CD4-positive, alpha-beta T cell (primary cell): ENCODE measurements around the gene SCAMP5. TPM values are rescaled to one million over a fixed set of nuclear protein-coding genes. Genes with fewer than 3 reads are reported as not detected.

Source experiments
- ATAC-seq: fragments of 200-7000 bp; cut with Tn5 transposase; one replicate; pipeline ENCODE4 v1.10.0; 2022; ENCODE audit warnings: mild to moderate bottlenecking; ENCODE audit not compliant: poor library complexity
- CTCF ChIA-PET: fragments of 350-600 bp; sonication (Branson Sonifier 250); formaldehyde crosslinking; loops from one replicate; lab custom pipeline; 2021; ENCODE audit warnings: antibody characterized with exemption, inconsistent platforms; lab: Charles Lee
- POLR2A ChIA-PET: fragments of 350-600 bp; sonication (Branson Sonifier 250); formaldehyde crosslinking; loops from one replicate; lab custom pipeline; 2021; ENCODE audit warnings: antibody characterized with exemption, inconsistent platforms; lab: Charles Lee
- DNase-seq, 14 experiments: peaks; one replicate each; pipeline ENCODE4 v3.0.0-alpha.2; 2013 to 2020; ENCODE audit warnings: mixed read lengths in 2 of 14
- H3K27ac ChIP-seq, 2 donors: one replicate each; pipeline versions ENCODE4 v1.5.1 to v1.7.0; 2013; ENCODE audit warnings: low read length in 2 of 2, low read depth in 1 of 2, mild to moderate bottlenecking in 1 of 2
- H3K27me3 ChIP-seq, 2 experiments: 1 replicate in 1 of 2; 2 replicates in 1 of 2; pipeline versions ENCODE4 v1.6.1 to v1.7.0; 2013; ENCODE audit warnings: low read length in 2 of 2, control low read depth in 1 of 2, mild to moderate bottlenecking in 1 of 2, moderate library complexity in 1 of 2; ENCODE audit not compliant: insufficient read depth in 2 of 2, control insufficient read depth in 1 of 2
- H3K36me3 ChIP-seq: one replicate; pipeline ENCODE4 v1.6.1; 2013; ENCODE audit warnings: low read length, control low read depth; ENCODE audit not compliant: insufficient read depth
- H3K4me1 ChIP-seq: one replicate; pipeline ENCODE4 v1.6.1; 2013; ENCODE audit warnings: low read length, control low read depth; ENCODE audit not compliant: insufficient read depth
- H3K4me3 ChIP-seq: one replicate; pipeline ENCODE4 v1.5.1; 2013; ENCODE audit warnings: mild to moderate bottlenecking, low read length, moderate library complexity
- H3K9me3 ChIP-seq, 2 experiments: 1 replicate in 1 of 2; 2 replicates in 1 of 2; pipeline versions ENCODE4 v1.6.1 to v1.7.0; 2013; ENCODE audit warnings: low read length in 2 of 2, mild to moderate bottlenecking in 2 of 2, control low read depth in 1 of 2, moderate library complexity in 1 of 2; ENCODE audit not compliant: control insufficient read depth in 1 of 2, insufficient read depth in 1 of 2
- H3K27ac Mint-ChIP-seq: one replicate; pipeline ENCODE4 v1.8.0; 2020; ENCODE audit warnings: mixed read lengths
- H3K27me3 Mint-ChIP-seq: one replicate; pipeline ENCODE4 v1.8.0; 2021; ENCODE audit warnings: mixed read lengths
- H3K36me3 Mint-ChIP-seq: one replicate; pipeline ENCODE4 v1.8.0; 2021; ENCODE audit warnings: low read depth, mixed read lengths
- H3K4me1 Mint-ChIP-seq: one replicate; pipeline ENCODE4 v1.8.0; 2021; ENCODE audit warnings: low read depth, mixed read lengths
- H3K4me3 Mint-ChIP-seq: one replicate; pipeline ENCODE4 v1.8.0; 2020; ENCODE audit warnings: mild to moderate bottlenecking, mixed read lengths
- H3K9me3 Mint-ChIP-seq: one replicate; pipeline ENCODE4 v1.8.0; 2020; ENCODE audit warnings: mixed read lengths
- intact Hi-C, 2 experiments: fragments of 100-400 bp; cut with DNase I in 1 of 2; cut with micrococcal nuclease in 1 of 2; formaldehyde crosslinking; loops; one replicate each; pipeline versions ENCODE4 v1.15.1 to v1.9.0; 2023 to 2025; cut with DNase I, micrococcal nuclease
- polyA plus RNA-seq, 2 donors: library from polyadenylated mRNA; unstranded; fragments of 120-200 nt; gene quantifications; one replicate each; pipeline ENCODE4 v1.2.1, GENCODE V29; 2013
- total RNA-seq, 174 experiments: library from RNA in 2 of 174; stranded (reverse) in 2 of 174; gene quantifications; one replicate each; pipeline ENCODE4 v1.2.3 and lab custom pipeline; 2021 to 2026
- TF ChIP-seq, protein P1 (sequence below): fragments of 200-600 bp; IDR thresholded peaks from one replicate; pipeline ENCODE4 v1.8.0; 2022; ENCODE audit warnings: antibody characterized with exemption, mild to moderate bottlenecking

Gene SCAMP5, protein sequence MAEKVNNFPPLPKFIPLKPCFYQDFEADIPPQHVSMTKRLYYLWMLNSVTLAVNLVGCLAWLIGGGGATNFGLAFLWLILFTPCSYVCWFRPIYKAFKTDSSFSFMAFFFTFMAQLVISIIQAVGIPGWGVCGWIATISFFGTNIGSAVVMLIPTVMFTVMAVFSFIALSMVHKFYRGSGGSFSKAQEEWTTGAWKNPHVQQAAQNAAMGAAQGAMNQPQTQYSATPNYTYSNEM
- total RNA-seq (1 to 10 TPM; 5.7 to 6.4 TPM), total RNA-seq (lab: John Stamatoyannopoulos, UW) (0 to 9.5 (median 0.91) reads per million in 172 experiments)
- polyA plus RNA-seq (2013, experiment 1 of 2) = 2.3 TPM
- 1.3 TPM for polyA plus RNA-seq (2013, experiment 2 of 2)

DNA sequence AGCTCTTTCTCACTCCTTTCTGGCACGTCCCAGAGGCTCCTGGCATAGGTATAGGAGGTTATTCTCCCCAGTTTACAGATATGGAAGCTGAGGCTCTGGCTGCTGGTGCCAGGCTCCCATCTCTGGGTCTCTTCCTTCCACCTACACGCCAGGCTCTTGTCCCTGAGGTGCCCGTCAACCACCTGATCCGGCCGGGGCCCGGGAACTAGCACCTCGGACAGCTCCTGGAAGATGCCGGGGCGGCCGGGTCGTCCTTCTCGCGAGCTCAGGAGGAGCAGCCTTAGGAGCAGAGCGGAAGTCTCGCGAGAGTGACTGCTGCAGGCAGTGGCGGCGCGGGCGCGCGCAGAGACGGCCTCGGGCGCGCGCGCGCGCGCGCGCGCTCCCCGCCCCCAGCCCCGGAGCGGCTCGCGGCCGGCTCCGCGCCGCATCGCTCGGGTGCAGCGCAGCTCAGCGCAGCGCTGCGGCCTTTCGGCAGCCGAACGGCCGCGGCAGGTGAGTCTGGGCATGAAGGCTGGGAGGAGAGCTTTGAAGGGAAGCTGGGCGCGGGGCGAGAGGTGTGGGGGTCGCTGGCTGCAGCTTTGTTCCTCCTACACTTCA lies at the start of gene SCAMP5:
Gene SCAMP5, plus strand, starts transcription at position 382 of the 597 bp plus-strand sequence. CDS start 16,277 bp downstream, outside the sequence.
- Mint-ChIP-seq H3K27ac (peak within 1 kb of the TSS; percentile 21), H3K9me3 (no peaks in the 10 kb centered on the region)
- H3K36me3 ChIP-seq = no peaks in the 10 kb centered on the region

DNA sequence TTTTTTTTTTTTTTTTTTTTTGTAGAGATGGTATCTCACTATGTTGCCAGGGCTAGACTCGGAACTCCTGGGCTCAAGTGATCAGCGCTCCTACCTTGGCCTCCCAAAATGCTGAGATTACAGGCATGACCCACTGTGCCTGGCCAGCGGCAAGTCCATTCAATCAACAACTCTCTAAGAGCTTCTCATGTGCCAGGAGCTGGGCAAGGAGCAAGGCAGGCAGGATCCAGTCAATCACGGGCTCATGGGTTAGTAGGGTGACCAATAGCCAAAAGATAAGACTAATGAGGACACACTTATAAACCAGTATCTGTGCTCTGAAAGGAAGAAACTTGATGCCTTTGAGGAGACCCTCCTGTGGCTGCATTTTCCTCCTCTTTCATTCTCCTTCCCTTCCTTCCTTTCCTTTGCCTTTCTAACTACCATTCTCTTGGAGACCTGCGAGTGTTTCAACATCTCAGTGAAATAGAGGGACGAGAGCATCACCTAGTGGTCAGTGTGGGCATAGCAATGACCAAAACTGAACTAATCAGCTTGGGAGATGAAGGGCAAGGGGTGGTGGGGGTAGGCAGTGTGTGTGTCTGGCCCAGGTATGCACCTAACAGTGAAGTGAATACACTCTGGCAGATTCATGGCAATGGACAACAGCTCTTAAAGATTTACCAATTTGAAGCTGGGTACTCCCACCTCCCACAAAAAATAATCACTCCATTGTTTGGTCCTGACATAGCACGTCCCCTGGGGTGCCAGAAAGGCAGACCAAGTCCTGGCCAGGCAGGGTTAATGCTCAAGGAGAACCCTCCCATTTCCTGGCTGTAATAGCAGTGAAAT lies 45.1 kb upstream of the SCAMP5 start:
- Histone ChIP-seq H3K36me3 (no peaks in the 10 kb centered on the region), H3K9me3 (no peaks in the 10 kb centered on the region), H3K27ac (no peak overlapping the region), H3K27me3 (peaks cover 0 to 6% of the 10 kb centered on the region in 2 experiments), H3K4me1 (peaks cover 4% of the 10 kb centered on the region), H3K4me3 (no peak overlapping the region)
- Mint-ChIP-seq H3K27me3 (no peaks in the 10 kb centered on the region), H3K4me3 (no peak overlapping the region), H3K9me3 (no peaks in the 10 kb centered on the region), H3K27ac (no peak overlapping the region), H3K36me3 (no peaks in the 10 kb centered on the region), H3K4me1 (peaks cover 5% of the 10 kb centered on the region)
- ChIA-PET CTCF (interaction anchor here (0.5 to 1.8 kb wide), 22 partner anchors 9 to 519 kb away, joined by 3 to 7 read pairs (median 4); partner anchors contain the start of genes C15orf39, COX5A and FAM219B), POLR2A (interaction anchor here (0.7 to 1.3 kb wide), 4 partner anchors 12 to 335 kb away, joined by 3 to 5 read pairs (median 4); partner anchors contain the start of genes CLK3 and COX5A)
- TF ChIP-seq, protein P1, sequence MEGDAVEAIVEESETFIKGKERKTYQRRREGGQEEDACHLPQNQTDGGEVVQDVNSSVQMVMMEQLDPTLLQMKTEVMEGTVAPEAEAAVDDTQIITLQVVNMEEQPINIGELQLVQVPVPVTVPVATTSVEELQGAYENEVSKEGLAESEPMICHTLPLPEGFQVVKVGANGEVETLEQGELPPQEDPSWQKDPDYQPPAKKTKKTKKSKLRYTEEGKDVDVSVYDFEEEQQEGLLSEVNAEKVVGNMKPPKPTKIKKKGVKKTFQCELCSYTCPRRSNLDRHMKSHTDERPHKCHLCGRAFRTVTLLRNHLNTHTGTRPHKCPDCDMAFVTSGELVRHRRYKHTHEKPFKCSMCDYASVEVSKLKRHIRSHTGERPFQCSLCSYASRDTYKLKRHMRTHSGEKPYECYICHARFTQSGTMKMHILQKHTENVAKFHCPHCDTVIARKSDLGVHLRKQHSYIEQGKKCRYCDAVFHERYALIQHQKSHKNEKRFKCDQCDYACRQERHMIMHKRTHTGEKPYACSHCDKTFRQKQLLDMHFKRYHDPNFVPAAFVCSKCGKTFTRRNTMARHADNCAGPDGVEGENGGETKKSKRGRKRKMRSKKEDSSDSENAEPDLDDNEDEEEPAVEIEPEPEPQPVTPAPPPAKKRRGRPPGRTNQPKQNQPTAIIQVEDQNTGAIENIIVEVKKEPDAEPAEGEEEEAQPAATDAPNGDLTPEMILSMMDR = peak; percentile 97
- ATAC-seq (peak; percentile 96), DNase-seq (peak; percentile 58 to 87 (median 76))
- intact Hi-C loops = loop anchor here (1.0 to 10.0 kb wide), 6 partner anchors 48 to 575 kb away; no protein-coding TSS in a partner anchor

More for the DNA sequence above, at the start of gene SCAMP5:
- Histone ChIP-seq H3K4me1 (peaks cover 16% of the 10 kb centered on the region), H3K4me3 (peak within 1 kb of the TSS; percentile 75), H3K27ac (no peak within 1 kb of the TSS), H3K27me3 (peaks cover 24 to 26% of the 10 kb centered on the region in 2 experiments), H3K9me3 (no peaks in the 10 kb centered on the region)
- POLR2A ChIA-PET = interaction anchor here (0.6 to 2.6 kb wide), 9 partner anchors 28 to 848 kb away, joined by 3 to 20 read pairs (median 6); partner anchors contain the start of genes C15orf39, CLK3, IMP3 and MAN2C1
- CTCF ChIA-PET = interaction anchor here (0.9 to 1.3 kb wide), 3 partner anchors 17 to 621 kb away, joined by 3 read pairs; no protein-coding TSS in a partner anchor
- peaks cover 28% of the 10 kb centered on the region for H3K27me3 Mint-ChIP-seq
- peak; percentile 99 for ATAC-seq
- intact Hi-C loops = loop anchor here (1.0 to 10.0 kb wide), 5 partner anchors 29 to 460 kb away; partner anchors contain the start of genes COX5A (in 1 of the 2), CPLX3 (in 1 of the 2), RPP25 (in 1 of the 2) and SIN3A (in 1 of the 2)
- TF ChIP-seq, protein P1 = no peak
- DNase-seq = peak; percentile 82 to 96 (median 88)
- H3K36me3 Mint-ChIP-seq = no peaks in the 10 kb centered on the region
- peaks cover 22% of the 10 kb centered on the region for H3K4me1 Mint-ChIP-seq
- peak within 1 kb of the TSS; percentile 93 for H3K4me3 Mint-ChIP-seq
